GM12873 (cell line): ENCODE measurements around the gene NCAN.

Source experiments
- CTCF ChIP-seq: IDR thresholded peaks from 2 replicates; pipeline ENCODE4 v1.5.1; 2012; ENCODE audit warnings: low read depth, mild to moderate bottlenecking, moderate library complexity, low read length, control low read depth; ENCODE audit not compliant: insufficient read depth; ENCODE audit errors: missing control alignments

Gene NCAN

GRCh38 chr19:19186742-19187141 lies 25.0 kb upstream of the NCAN start:
- TF ChIP-seq CTCF, result no peak

GRCh38 chr19:19191768-19192077 lies 20.0 kb upstream of the NCAN start:
- no peak for TF ChIP-seq CTCF

- no peak for TF ChIP-seq CTCF
Observed at GRCh38 chr19:19192078-19192882, 19.5 kb upstream of the NCAN start, which contains the start of the genes BORCS8 and RFXANK. Gene BORCS8 (minus strand): TSS chr19:19192152. CDS start chr19:19192117, 35 bp downstream. Gene RFXANK (plus strand): TSS chr19:19192258. CDS start chr19:19193947, 1,689 bp downstream.

GRCh38 chr19:19192910-19193423 lies 18.8 kb upstream of the NCAN start:
- no peak for TF ChIP-seq CTCF

- no peak for TF ChIP-seq CTCF
Observed at GRCh38 chr19:19193926-19194325, 17.8 kb upstream of the NCAN start.

GRCh38 chr19:19201697-19202630 lies 9.8 kb upstream of the NCAN start:
- TF ChIP-seq CTCF, result no peak

GRCh38 chr19:19202707-19203011 lies 9.1 kb upstream of the NCAN start:
- no peak for TF ChIP-seq CTCF
